NOMO-1 treated with DMSO at 0.1 percent for 48 hours (cell line): ENCODE measurements around the gene PAK1.

Experiments
- DNase-seq: peaks from one replicate; lab custom pipeline; 2025; ENCODE audit not compliant: unreplicated experiment; lab: John Stamatoyannopoulos, UW

Gene PAK1

GRCh38 chr11:77438487-77438886 is 35.4 kb downstream of the PAK1 start:
- DNase-seq: peak; percentile 33

GRCh38 chr11:77436969-77437368 is 36.9 kb downstream of the PAK1 start:
- no peak for DNase-seq

- DNase-seq: no peak
Observed at GRCh38 chr11:77436506-77436905, 37.4 kb downstream of the PAK1 start.

- DNase-seq: peak; percentile 73
Observed at GRCh38 chr11:77435972-77436371, 37.9 kb downstream of the PAK1 start.

GRCh38 chr11:77431813-77432212 is 42.1 kb downstream of the PAK1 start:
- DNase-seq: no peak

GRCh38 chr11:77428598-77428997 is 45.3 kb downstream of the PAK1 start:
- DNase-seq: no peak

GRCh38 chr11:77425346-77425745 is 48.5 kb downstream of the PAK1 start:
- no peak for DNase-seq

GRCh38 chr11:77424644-77425043 is 49.2 kb downstream of the PAK1 start:
- no peak for DNase-seq

GRCh38 chr11:77423624-77424023 is 50.3 kb downstream of the PAK1 start:
- no peak for DNase-seq

- no peak for DNase-seq
Observed at GRCh38 chr11:77422687-77423086, 51.2 kb downstream of the PAK1 start.

- no peak for DNase-seq
Observed at GRCh38 chr11:77421041-77421723, 52.7 kb downstream of the PAK1 start.

- DNase-seq: peak; percentile 77
Observed at GRCh38 chr11:77418971-77419597, 54.8 kb downstream of the PAK1 start.

GRCh38 chr11:77418155-77418970 is 55.5 kb downstream of the PAK1 start:
- DNase-seq: peak; percentile 77

- no peak for DNase-seq
Observed at GRCh38 chr11:77416357-77416756, 57.5 kb downstream of the PAK1 start.

- DNase-seq: no peak
Observed at GRCh38 chr11:77413850-77414460, 59.9 kb downstream of the PAK1 start.

GRCh38 chr11:77412814-77413213 is 61.1 kb downstream of the PAK1 start:
- DNase-seq: no peak

GRCh38 chr11:77411717-77412441 is 62.0 kb downstream of the PAK1 start:
- peak; percentile 87 for DNase-seq

GRCh38 chr11:77411137-77411707 is 62.7 kb downstream of the PAK1 start:
- DNase-seq: peak; percentile 45

- DNase-seq: peak; percentile 16
Observed at GRCh38 chr11:77410076-77410827, 63.6 kb downstream of the PAK1 start.

GRCh38 chr11:77409046-77409445 is 64.8 kb downstream of the PAK1 start:
- DNase-seq: peak; percentile 49
